Measurements from ENCODE around the gene PARP14.
"Not testable (repeated sequence)": the region's sequence is repeated elsewhere in the genome, so short reads cannot be mapped to it uniquely, and the experiment has no call there.

PARP14 gene

DNA sequence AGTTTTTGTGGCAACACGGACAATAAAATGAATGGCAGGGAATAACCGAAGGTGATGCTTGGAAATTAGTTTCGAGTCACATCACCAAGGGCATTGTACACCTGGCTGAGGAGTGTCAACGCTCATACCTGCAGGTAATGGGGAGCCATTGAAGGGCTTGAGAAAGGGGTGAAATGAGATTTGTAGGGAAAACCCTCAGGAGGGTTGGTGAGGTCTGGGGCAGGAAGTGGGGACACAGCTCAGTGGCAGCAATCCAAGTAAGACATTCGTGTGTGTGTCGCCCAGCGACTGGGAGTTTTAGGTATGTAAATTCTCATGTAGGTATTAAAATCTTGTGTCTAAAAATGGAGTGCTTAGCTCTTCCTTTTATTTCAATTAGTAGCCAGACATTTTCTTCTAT, 14.3 kb downstream of the PARP14 start:
- no peak overlapping the region for H3K27ac ChIP-seq
- TF ChIP-seq, protein P1, sequence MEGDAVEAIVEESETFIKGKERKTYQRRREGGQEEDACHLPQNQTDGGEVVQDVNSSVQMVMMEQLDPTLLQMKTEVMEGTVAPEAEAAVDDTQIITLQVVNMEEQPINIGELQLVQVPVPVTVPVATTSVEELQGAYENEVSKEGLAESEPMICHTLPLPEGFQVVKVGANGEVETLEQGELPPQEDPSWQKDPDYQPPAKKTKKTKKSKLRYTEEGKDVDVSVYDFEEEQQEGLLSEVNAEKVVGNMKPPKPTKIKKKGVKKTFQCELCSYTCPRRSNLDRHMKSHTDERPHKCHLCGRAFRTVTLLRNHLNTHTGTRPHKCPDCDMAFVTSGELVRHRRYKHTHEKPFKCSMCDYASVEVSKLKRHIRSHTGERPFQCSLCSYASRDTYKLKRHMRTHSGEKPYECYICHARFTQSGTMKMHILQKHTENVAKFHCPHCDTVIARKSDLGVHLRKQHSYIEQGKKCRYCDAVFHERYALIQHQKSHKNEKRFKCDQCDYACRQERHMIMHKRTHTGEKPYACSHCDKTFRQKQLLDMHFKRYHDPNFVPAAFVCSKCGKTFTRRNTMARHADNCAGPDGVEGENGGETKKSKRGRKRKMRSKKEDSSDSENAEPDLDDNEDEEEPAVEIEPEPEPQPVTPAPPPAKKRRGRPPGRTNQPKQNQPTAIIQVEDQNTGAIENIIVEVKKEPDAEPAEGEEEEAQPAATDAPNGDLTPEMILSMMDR (conservative IDR thresholded peaks at IDR 0.05) = no peak

DNA sequence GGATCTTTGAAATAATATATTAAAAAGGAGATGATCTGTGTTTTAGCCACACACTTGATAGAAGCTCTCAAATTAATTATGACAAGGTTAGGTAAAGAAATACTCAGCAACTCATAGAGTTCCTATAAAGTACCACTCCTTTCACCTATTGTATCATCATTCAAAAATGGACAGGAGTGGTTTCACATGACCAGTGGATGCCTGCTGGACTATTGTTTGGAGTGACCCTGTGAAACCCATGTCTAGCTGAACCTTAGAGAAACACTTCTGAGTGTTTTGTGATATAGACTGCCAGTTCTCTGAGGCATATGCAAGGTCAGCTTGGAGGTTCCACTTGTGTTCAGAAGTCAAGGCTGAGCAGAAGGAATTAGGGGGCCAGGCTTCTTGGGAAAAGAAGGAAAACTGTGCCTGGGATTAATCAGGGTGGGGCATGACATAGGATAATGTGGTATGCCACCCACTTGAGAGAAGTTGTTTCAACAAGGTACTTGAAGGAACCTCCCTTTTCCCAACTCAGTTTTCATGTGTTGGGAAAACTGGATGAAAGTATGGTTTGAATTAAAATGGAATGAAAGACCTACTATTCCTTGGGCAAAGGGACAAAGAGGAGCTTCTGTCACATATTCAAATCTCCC, 15.4 kb downstream of the PARP14 start:
- H3K27ac ChIP-seq = no peak overlapping the region
- TF ChIP-seq, protein P1 (conservative IDR thresholded peaks at IDR 0.05) = no peak

DNA sequence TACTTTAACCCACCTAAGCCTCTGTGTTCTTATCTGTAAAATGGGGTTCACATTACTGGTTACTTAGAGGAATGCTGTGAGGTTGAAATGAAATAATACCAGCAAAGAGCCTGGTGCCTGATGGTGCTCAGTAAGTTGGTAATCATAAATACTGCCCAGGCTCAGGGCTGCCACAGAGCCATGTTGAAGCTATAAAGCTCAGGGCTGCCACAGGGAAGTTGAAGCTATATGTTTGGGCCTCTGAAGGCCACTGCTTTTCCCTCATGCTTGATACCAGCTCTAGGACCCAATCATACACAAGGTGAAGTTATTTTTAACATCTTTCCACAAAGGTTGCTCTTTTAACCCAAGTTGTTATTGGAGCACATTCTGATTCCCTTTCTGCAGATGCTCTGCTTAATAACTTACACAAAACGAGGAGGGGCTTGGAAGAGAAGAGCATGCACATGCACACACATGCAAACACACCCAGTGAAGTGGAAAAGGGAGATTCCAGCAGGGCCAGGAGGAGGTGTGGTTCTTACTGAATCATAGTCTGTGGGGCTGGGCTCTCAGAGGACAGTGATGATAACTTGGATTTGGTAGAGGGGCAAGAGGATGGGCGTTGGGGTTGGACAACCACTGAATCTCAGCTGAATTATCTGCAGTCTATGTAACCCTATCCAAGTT, 17.4 kb downstream of the PARP14 start:
- TF ChIP-seq, protein P1 (conservative IDR thresholded peaks at IDR 0.05) = no peak
- no peak overlapping the region for H3K27ac ChIP-seq

GRCh38 chr3:122700193-122700592, 19.6 kb downstream of the PARP14 start:
- no peak overlapping the region for H3K27ac ChIP-seq
- TF ChIP-seq, protein P1 (conservative IDR thresholded peaks at IDR 0.05) = no peak

DNA sequence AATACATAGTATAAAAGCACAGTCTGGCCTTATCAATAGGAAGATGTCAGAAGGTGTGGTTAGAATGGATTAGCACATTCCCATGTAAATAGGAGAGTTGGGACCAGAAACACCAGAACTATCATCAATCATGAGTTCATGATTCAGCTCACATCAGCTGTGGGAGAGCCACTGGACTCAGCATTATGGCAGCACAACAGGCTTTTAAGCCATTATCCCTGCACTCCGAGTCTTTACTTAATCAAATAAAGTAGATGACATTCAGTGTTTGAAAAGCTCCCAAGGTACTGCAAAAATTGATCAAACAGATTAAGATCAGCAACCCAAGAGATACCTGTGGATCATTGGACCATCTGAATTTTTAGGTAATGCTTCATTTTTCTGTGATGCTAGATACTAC, 24.7 kb downstream of the PARP14 start:
- no peak overlapping the region for H3K27ac ChIP-seq
- TF ChIP-seq, protein P1 (conservative IDR thresholded peaks at IDR 0.05) = no peak

DNA sequence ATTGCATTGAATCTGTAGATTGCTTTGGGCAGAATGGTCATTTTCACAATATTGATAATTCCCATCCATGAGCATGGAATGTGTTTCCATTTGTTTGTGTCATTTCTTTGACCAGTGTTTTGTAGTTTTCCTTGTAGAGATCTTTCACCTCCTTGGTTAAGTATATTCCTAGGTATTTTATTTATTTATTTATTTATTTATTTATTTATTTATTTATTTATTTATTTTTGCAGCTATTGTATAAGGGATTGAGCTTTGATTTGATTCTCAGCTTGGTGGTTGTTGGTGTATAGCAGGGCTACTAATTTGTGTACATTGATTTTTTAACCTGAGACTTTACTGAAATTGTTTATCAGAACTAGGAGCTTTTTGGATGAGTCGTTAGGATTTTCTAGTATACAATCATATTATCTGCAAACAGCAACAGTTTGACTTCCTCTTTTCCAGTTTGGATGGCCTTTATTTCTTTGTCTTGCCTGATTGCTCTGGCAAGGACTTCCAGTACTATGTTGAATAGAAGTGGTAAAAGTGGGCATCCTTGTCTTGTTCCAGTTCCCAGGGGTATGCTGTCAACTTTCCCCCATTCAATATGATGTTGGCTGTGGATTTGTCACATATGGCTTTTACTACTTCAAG, 30.1 kb downstream of the PARP14 start:
- H3K27ac ChIP-seq = not testable (repeated sequence)

DNA sequence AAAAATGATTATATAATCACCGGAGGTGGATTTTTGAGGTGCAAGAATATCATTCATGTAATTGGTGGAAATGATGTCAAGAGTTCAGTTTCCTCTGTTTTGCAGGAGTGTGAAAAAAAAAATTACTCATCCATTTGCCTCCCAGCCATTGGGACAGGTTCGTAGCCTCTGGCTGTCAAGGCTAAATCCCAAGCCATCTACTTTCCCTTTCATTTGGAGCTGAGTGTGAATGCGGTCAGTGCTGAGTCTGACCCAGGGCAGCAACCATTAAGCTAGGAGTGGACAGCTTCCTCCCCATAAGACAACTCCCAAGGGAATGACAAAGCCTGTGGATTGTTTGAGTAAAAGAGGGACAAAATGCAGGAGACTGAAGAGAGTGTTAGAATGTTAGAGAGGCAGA, 33.6 kb downstream of the PARP14 start:
- TF ChIP-seq, protein P1 (conservative IDR thresholded peaks at IDR 0.05) = no peak
- H3K27ac ChIP-seq = no peak overlapping the region

- TF ChIP-seq, protein P1 (conservative IDR thresholded peaks at IDR 0.05) = no peak
- no peak overlapping the region for H3K27ac ChIP-seq
Observed at GRCh38 chr3:122716667-122717066, 36.0 kb downstream of the PARP14 start.
